NB4 (cell line): ENCODE results near the gene CT45A1.
"Not testable (repeated sequence)": the region's sequence is repeated elsewhere in the genome, so short reads cannot be mapped to it uniquely, and the experiment has no call there.

ENCODE experiments used
- MAX ChIP-seq: IDR thresholded peaks from 2 replicates; pipeline ENCODE4 v1.6.1; 2011; ENCODE audit warnings: low read depth, low read length
- POLR2A ChIP-seq: IDR thresholded peaks from 2 replicates; pipeline ENCODE4 v1.6.1; 2011; ENCODE audit warnings: mild to moderate bottlenecking; ENCODE audit not compliant: insufficient read length; ENCODE audit errors: extremely low read depth
- TF ChIP-seq, protein P1 (sequence below): IDR thresholded peaks from one replicate; pipeline ENCODE4 v1.5.1; 2012; ENCODE audit warnings: low read depth, low read length

DNA sequence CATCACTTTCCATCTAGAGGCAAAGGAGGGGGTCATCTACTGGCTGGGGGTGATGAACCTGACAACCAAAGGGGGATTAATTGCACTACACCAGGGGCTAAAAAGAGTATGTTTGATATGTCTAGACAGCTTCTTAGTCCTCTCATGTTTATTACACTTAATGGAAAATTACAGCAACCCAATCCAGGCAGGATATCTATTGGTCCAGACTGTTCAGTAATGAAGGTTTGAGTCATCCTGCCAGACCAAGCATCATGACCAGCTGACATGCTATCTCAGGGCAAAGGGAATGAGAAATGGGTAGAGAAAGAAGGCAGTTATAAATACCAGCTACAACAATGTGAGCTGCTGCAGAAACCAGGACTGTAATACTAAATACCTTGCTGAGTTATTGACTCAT, 40.5 kb upstream of the CT45A1 start:
- not testable (repeated sequence) for TF ChIP-seq MAX, POLR2A
- TF ChIP-seq, protein P1, sequence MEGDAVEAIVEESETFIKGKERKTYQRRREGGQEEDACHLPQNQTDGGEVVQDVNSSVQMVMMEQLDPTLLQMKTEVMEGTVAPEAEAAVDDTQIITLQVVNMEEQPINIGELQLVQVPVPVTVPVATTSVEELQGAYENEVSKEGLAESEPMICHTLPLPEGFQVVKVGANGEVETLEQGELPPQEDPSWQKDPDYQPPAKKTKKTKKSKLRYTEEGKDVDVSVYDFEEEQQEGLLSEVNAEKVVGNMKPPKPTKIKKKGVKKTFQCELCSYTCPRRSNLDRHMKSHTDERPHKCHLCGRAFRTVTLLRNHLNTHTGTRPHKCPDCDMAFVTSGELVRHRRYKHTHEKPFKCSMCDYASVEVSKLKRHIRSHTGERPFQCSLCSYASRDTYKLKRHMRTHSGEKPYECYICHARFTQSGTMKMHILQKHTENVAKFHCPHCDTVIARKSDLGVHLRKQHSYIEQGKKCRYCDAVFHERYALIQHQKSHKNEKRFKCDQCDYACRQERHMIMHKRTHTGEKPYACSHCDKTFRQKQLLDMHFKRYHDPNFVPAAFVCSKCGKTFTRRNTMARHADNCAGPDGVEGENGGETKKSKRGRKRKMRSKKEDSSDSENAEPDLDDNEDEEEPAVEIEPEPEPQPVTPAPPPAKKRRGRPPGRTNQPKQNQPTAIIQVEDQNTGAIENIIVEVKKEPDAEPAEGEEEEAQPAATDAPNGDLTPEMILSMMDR = not testable (repeated sequence)
